Brain microvascular endothelial cell (primary cell): ENCODE measurements around the gene VMP1.

Experiments used
- DNase-seq: peaks from one replicate; pipeline ENCODE4 v3.0.0-alpha.2; 2020
- H3K27ac ChIP-seq: fragments of 250-450 bp; sonication (Bioruptor Pico); 2 replicates; pipeline ENCODE4 v1.5.1; 2020; ENCODE audit warnings: mild to moderate bottlenecking, moderate library complexity
- H3K27me3 ChIP-seq: fragments of 250-450 bp; sonication (Bioruptor Pico); replicated peaks from 2 replicates; pipeline ENCODE4 v1.5.1; 2020; ENCODE audit warnings: mild to moderate bottlenecking
- H3K36me3 ChIP-seq: fragments of 250-450 bp; sonication (Bioruptor Pico); replicated peaks from 2 replicates; pipeline ENCODE4 v1.5.1; 2020; ENCODE audit warnings: mild to moderate bottlenecking
- H3K4me3 ChIP-seq: 2 replicates; pipeline ENCODE4 v1.5.1; 2011; ENCODE audit warnings: low read depth, mild to moderate bottlenecking, control low read depth, low read length, moderate library complexity
- CTCF ChIP-seq: IDR thresholded peaks from 2 replicates; pipeline ENCODE4 v1.5.1; 2011; ENCODE audit warnings: low read depth, mild to moderate bottlenecking, moderate library complexity, low read length, control low read depth, inconsistent platforms; ENCODE audit errors: missing control alignments
- in situ Hi-C: cut with HindIII; loops from 2 replicates; pipeline ENCODE4 v1.10.0; 2017; ENCODE audit warnings: low sequenced_read_pairs, low pct_ligation_motif_present

VMP1 gene

GRCh38 chr17:59765038-59765437 lies 57.6 kb downstream of the VMP1 start:
- H3K27me3 ChIP-seq: no peaks in the 10 kb centered on the region
- H3K36me3 ChIP-seq: no peaks in the 10 kb centered on the region
- no peak overlapping the region for H3K4me3 ChIP-seq
- TF ChIP-seq CTCF: no peak
- in situ Hi-C loops: no loop called here
- peak overlapping the region; percentile 94 for H3K27ac ChIP-seq
- DNase-seq: no peak

DNA sequence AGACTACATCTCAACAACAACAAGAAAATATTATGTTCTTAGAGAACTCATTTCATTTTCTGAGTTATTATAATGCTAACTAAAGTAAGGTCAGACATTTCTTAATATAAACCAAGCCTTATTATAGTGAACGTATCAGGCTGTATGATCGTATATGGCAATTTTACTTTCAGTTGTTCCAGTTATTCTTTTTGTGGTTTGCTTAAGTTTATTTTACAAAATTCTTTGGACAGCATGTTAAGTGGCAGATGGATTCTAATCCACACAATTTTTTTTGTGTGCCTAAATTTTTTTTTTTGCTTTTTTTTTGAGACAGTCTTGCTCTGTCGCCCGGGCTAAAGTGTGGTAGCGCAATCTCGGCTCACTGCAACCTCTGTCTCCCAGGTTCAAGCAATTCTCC lies 59.0 kb downstream of the VMP1 start:
- no peak for DNase-seq
- in situ Hi-C loops: no loop called here
- Histone ChIP-seq H3K27ac (peak overlapping the region; percentile 46), H3K36me3 (no peaks in the 10 kb centered on the region), H3K27me3 (no peaks in the 10 kb centered on the region), H3K4me3 (no peak overlapping the region)
- TF ChIP-seq CTCF: no peak

- in situ Hi-C loops: no loop called here
- no peak for DNase-seq
- Histone ChIP-seq H3K4me3 (no peak overlapping the region), H3K27me3 (no peaks in the 10 kb centered on the region), H3K27ac (peak overlapping the region; percentile 46), H3K36me3 (no peaks in the 10 kb centered on the region)
- TF ChIP-seq CTCF: no peak
Observed at GRCh38 chr17:59767176-59767575, 59.7 kb downstream of the VMP1 start.

DNA sequence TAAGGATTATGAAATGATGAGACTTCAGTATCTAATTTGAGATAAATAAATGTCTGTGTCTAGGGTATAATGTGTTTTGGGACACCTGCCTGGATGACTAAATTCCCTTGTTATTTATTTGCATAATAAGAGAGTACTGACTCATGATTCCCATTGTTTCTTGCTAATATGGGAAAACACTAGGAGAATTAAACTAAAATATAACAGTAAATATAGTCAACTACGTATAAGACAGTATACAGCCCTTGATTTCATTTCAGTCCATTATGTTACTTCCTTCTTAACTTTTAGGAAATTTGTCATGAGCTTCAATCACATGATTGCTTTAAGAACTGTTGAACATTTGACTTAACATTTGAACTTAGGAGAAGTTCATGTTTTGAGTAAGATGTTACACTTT lies 62.4 kb downstream of the VMP1 start:
- Histone ChIP-seq H3K4me3 (no peak overlapping the region), H3K27ac (peak overlapping the region; percentile 33), H3K27me3 (no peaks in the 10 kb centered on the region), H3K36me3 (no peaks in the 10 kb centered on the region)
- DNase-seq: no peak
- TF ChIP-seq CTCF: no peak
- in situ Hi-C loops: loop anchor here (10.0 kb wide), 1 partner anchor 75 kb away; no protein-coding TSS in a partner anchor

GRCh38 chr17:59771093-59771492 lies 63.6 kb downstream of the VMP1 start:
- Histone ChIP-seq H3K27ac (no peak overlapping the region), H3K36me3 (peaks cover 9% of the 10 kb centered on the region), H3K27me3 (no peaks in the 10 kb centered on the region), H3K4me3 (no peak overlapping the region)
- no peak for TF ChIP-seq CTCF
- no peak for DNase-seq
- in situ Hi-C loops: loop anchor here (10.0 kb wide), 1 partner anchor 74 kb away; no protein-coding TSS in a partner anchor

DNA sequence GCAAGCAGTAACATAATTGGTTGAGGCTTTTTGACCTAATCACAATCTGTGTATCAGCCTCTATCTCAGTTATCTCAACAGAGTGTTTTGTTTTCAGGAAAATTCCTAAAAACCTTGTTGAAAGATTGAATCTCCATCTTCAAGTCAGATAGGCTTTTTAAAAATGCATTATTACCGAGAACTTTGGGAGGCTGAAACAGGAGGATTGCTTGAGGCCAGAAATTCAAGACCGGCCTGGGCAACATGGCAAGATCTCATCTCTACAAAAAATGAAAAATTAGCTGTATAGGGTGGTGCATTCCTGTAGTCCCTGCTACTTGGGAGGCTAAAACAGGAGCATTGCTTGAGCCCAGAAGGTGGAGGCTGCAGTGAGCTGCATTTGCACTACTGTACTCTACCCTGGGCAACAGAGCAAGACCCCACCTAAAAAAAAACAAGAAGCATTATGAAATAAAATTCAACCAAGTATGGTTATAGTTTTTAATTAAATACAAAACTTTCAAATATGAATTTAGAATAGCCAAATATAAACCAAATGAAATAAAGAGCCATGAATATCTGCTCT lies 68.4 kb downstream of the VMP1 start:
- TF ChIP-seq CTCF: no peak
- Histone ChIP-seq H3K36me3 (peaks cover 21% of the 10 kb centered on the region), H3K27ac (no peak overlapping the region), H3K4me3 (no peak overlapping the region), H3K27me3 (no peaks in the 10 kb centered on the region)
- DNase-seq: no peak
- in situ Hi-C loops: loop anchor here (10.0 kb wide), 1 partner anchor 69 kb away; no protein-coding TSS in a partner anchor
